ENCODE measurements around the gene TBC1D9. TPM values are rescaled to one million over a fixed set of nuclear protein-coding genes. Genes with fewer than 3 reads are reported as not detected.

TBC1D9 gene
- total RNA-seq = 0.30 TPM
- under 1 TPM in 2 of 4 donors, not detected in 2; 0.03 to 0.20 TPM for polyA plus RNA-seq

DNA sequence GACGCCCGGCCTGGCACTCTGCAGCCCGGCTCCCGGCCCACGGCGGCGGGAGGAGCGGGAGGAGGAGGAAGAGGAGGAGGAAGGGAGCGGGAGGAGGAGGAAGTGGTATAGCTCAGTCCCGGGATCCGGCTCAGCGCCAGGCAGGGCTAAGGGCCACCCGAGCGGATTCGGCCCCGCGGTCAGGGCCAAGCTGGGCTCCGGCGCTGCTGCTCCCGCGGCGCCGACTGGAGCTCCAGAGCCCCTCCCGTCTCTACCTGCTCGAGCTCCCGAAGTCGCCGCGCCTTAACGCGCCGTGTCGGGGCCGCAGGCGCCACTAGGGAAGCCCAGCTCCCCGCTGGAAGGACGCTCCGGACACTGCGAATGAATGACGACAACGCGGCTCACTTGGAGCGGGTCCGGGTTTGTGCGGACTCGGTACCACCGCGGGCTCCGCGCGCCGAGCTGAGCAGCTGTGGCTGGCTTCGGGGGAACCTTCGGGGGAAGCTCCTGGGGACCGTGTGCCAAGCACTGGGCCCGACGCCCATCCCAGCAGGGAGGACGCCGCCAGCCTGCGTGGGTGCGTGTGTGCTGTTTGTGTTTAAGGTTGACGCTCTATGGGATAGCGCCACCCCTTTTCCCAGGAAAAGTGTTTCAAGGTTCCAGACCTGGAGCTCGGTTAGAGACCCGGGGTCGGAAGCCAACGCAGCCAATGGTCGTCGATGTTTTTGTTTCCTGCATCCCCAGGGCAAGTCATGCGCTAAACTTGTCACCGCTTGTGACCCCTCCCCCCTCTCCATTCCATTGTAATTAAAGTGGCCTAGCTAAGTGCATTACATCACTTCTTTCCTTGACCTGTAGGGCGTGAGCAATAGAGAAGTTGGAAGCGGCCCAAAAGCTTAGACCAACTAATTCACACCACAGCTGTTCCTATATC is at the start of gene TBC1D9:
TSS of gene TBC1D9 (minus strand) at position 67 of the 913 bp plus-strand sequence. CDS start 340 bp downstream, outside the sequence.
- Histone ChIP-seq H3K4me3 (ENCODE audit: low read depth, low read length) (no peak within 1 kb of the TSS), H3K27me3 (ENCODE audit: control insufficient read depth, insufficient read depth, low read length) (peaks cover 34% of the 10 kb centered on the region), H3K36me3 (ENCODE audit: control insufficient read depth, insufficient read depth, low read length) (no peaks in the 10 kb centered on the region), H3K27ac (ENCODE audit: insufficient read depth, low read length, poor library complexity, severe bottlenecking) (no peak within 1 kb of the TSS), H3K9me3 (ENCODE audit: control insufficient read depth in 2 of 2, low read length in 2 of 2) (no peaks in the 10 kb centered on the region), H3K4me1 (ENCODE audit: control insufficient read depth, insufficient read depth, low read length, poor library complexity, severe bottlenecking) (no peaks in the 10 kb centered on the region)
- peak within 1 kb of the TSS in 3 of 4 donors; percentile 34 to 60 (median 52) for H3K4me3 Mint-ChIP-seq
- no peak for DNase-seq
- H3K27ac Mint-ChIP-seq = no peak within 1 kb of the TSS
- ATAC-seq (ENCODE audit: low read depth in 2 of 2) = peak; percentile 8 to 32
- H3K36me3 Mint-ChIP-seq = no peaks in the 10 kb centered on the region
- peaks cover 47% of the 10 kb centered on the region for H3K27me3 Mint-ChIP-seq
- peaks cover 0 to 10% (median 2%) of the 10 kb centered on the region in 7 donors for H3K9me3 Mint-ChIP-seq
- H3K4me1 Mint-ChIP-seq = peaks cover 0 to 10% (median 6%) of the 10 kb centered on the region in 4 donors

DNA sequence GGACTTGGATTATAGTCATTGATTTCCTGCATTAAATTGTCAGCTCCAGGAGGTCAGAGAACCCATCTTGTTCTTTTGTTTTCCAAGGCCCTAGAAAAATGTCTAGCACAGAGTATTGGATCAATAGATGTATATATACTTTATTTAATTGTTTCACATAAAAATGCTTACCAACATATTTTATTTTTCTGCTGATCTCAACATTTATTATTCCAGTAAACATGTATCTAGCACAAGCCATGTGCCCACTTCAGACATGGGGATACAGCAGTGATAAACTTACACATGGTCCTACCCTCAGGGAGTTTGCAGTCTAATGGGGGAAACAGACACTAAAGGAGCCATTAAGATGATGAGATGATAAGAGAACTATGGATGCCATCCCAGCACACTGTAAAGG is 49.1 kb upstream of the TBC1D9 start:
- DNase-seq = no peak
- Mint-ChIP-seq H3K4me1 (no peaks in the 10 kb centered on the region), H3K27me3 (peaks cover 4% of the 10 kb centered on the region), H3K9me3 (peaks cover 0 to 2% (median 0%) of the 10 kb centered on the region in 7 donors), H3K36me3 (no peaks in the 10 kb centered on the region), H3K4me3 (no peak overlapping the region), H3K27ac (peak overlapping the region in 1 of 3 donors; percentile 61)
- Histone ChIP-seq H3K27ac (ENCODE audit: insufficient read depth, low read length, poor library complexity, severe bottlenecking) (no peak overlapping the region), H3K36me3 (ENCODE audit: control insufficient read depth, insufficient read depth, low read length) (no peaks in the 10 kb centered on the region), H3K4me3 (ENCODE audit: low read depth, low read length) (no peak overlapping the region), H3K4me1 (ENCODE audit: control insufficient read depth, insufficient read depth, low read length, poor library complexity, severe bottlenecking) (no peaks in the 10 kb centered on the region), H3K27me3 (ENCODE audit: control insufficient read depth, insufficient read depth, low read length) (no peaks in the 10 kb centered on the region), H3K9me3 (ENCODE audit: control insufficient read depth in 2 of 2, low read length in 2 of 2) (no peaks in the 10 kb centered on the region)
- no peak for ATAC-seq (ENCODE audit: low read depth in 2 of 2)

- no peak overlapping the region for H3K27ac Mint-ChIP-seq
- no peak overlapping the region for H3K27ac ChIP-seq (ENCODE audit: insufficient read depth, low read length, poor library complexity, severe bottlenecking)
- no peaks in the 10 kb centered on the region for H3K4me1 Mint-ChIP-seq
- no peaks in the 10 kb centered on the region for H3K9me3 ChIP-seq (ENCODE audit: control insufficient read depth in 2 of 2, low read length in 2 of 2)
- peaks cover 0 to 2% (median 0%) of the 10 kb centered on the region in 7 donors for H3K9me3 Mint-ChIP-seq
- no peak overlapping the region for H3K4me3 ChIP-seq (ENCODE audit: low read depth, low read length)
- no peaks in the 10 kb centered on the region for H3K36me3 ChIP-seq (ENCODE audit: control insufficient read depth, insufficient read depth, low read length)
- no peaks in the 10 kb centered on the region for H3K4me1 ChIP-seq (ENCODE audit: control insufficient read depth, insufficient read depth, low read length, poor library complexity, severe bottlenecking)
- H3K27me3 Mint-ChIP-seq = peaks cover 4% of the 10 kb centered on the region
- H3K27me3 ChIP-seq (ENCODE audit: control insufficient read depth, insufficient read depth, low read length) = no peaks in the 10 kb centered on the region
- DNase-seq (no peak), ATAC-seq (ENCODE audit: low read depth in 2 of 2) (no peak)
- no peak overlapping the region for H3K4me3 Mint-ChIP-seq
- no peaks in the 10 kb centered on the region for H3K36me3 Mint-ChIP-seq
Measured at GRCh38 chr4:140802591-140802990, 46.4 kb upstream of the TBC1D9 start.

DNA sequence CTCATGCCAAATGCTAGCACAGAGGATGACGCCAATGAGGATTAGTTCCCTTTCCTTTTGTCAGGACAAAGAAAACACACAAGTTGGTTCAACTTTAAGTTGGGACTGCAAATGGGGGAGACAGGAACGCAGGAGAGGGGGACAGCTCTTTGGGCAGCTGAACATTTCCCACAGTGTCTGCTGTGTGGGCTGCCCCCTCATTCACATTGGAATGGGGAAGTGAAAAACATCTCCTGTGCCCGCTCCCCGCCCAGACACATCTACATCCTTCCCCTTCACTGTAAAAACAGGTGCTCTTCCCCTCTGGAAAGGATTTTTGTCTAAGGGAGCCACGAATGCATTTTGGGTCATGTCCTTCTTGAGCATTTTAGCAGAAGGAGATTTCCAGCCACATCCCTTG is 44.5 kb upstream of the TBC1D9 start:
- H3K36me3 Mint-ChIP-seq = no peaks in the 10 kb centered on the region
- Histone ChIP-seq H3K9me3 (ENCODE audit: control insufficient read depth in 2 of 2, low read length in 2 of 2) (no peaks in the 10 kb centered on the region), H3K4me1 (ENCODE audit: control insufficient read depth, insufficient read depth, low read length, poor library complexity, severe bottlenecking) (no peaks in the 10 kb centered on the region), H3K4me3 (ENCODE audit: low read depth, low read length) (no peak overlapping the region), H3K27me3 (ENCODE audit: control insufficient read depth, insufficient read depth, low read length) (no peaks in the 10 kb centered on the region), H3K27ac (ENCODE audit: insufficient read depth, low read length, poor library complexity, severe bottlenecking) (no peak overlapping the region), H3K36me3 (ENCODE audit: control insufficient read depth, insufficient read depth, low read length) (no peaks in the 10 kb centered on the region)
- H3K27me3 Mint-ChIP-seq = peaks cover 4% of the 10 kb centered on the region
- no peak for ATAC-seq (ENCODE audit: low read depth in 2 of 2)
- no peak for DNase-seq
- H3K4me3 Mint-ChIP-seq = no peak overlapping the region
- H3K4me1 Mint-ChIP-seq = no peaks in the 10 kb centered on the region
- peaks cover 0 to 3% (median 0%) of the 10 kb centered on the region in 7 donors for H3K9me3 Mint-ChIP-seq
- H3K27ac Mint-ChIP-seq = no peak overlapping the region

GRCh38 chr4:140799686-140800225 is 43.6 kb upstream of the TBC1D9 start:
- Mint-ChIP-seq H3K4me3 (no peak overlapping the region), H3K4me1 (no peaks in the 10 kb centered on the region)
- no peak overlapping the region for H3K27ac ChIP-seq (ENCODE audit: insufficient read depth, low read length, poor library complexity, severe bottlenecking)

GRCh38 chr4:140793291-140793690 is 37.1 kb upstream of the TBC1D9 start:
- DNase-seq (no peak), ATAC-seq (ENCODE audit: low read depth in 2 of 2) (no peak)
- Histone ChIP-seq H3K4me1 (ENCODE audit: control insufficient read depth, insufficient read depth, low read length, poor library complexity, severe bottlenecking) (no peaks in the 10 kb centered on the region), H3K9me3 (ENCODE audit: control insufficient read depth in 2 of 2, low read length in 2 of 2) (peaks cover 2 to 6% of the 10 kb centered on the region in 2 experiments), H3K27ac (ENCODE audit: insufficient read depth, low read length, poor library complexity, severe bottlenecking) (no peak overlapping the region), H3K36me3 (ENCODE audit: control insufficient read depth, insufficient read depth, low read length) (no peaks in the 10 kb centered on the region), H3K4me3 (ENCODE audit: low read depth, low read length) (no peak overlapping the region), H3K27me3 (ENCODE audit: control insufficient read depth, insufficient read depth, low read length) (no peaks in the 10 kb centered on the region)
- no peak overlapping the region for H3K27ac Mint-ChIP-seq
- H3K9me3 Mint-ChIP-seq = peaks cover 0 to 4% (median 0%) of the 10 kb centered on the region in 7 donors
- no peaks in the 10 kb centered on the region for H3K27me3 Mint-ChIP-seq
- H3K4me3 Mint-ChIP-seq = no peak overlapping the region
- H3K4me1 Mint-ChIP-seq = no peaks in the 10 kb centered on the region
- no peaks in the 10 kb centered on the region for H3K36me3 Mint-ChIP-seq

More at GRCh38 chr4:140799686-140800225, 43.6 kb upstream of the TBC1D9 start:
- Histone ChIP-seq H3K4me1 (ENCODE audit: control insufficient read depth, insufficient read depth, low read length, poor library complexity, severe bottlenecking) (no peaks in the 10 kb centered on the region), H3K36me3 (ENCODE audit: control insufficient read depth, insufficient read depth, low read length) (no peaks in the 10 kb centered on the region), H3K4me3 (ENCODE audit: low read depth, low read length) (no peak overlapping the region), H3K27me3 (ENCODE audit: control insufficient read depth, insufficient read depth, low read length) (no peaks in the 10 kb centered on the region), H3K9me3 (ENCODE audit: control insufficient read depth in 2 of 2, low read length in 2 of 2) (no peaks in the 10 kb centered on the region)
- peak overlapping the region in 1 of 3 donors; percentile 72 for H3K27ac Mint-ChIP-seq
- no peaks in the 10 kb centered on the region for H3K36me3 Mint-ChIP-seq
- H3K27me3 Mint-ChIP-seq = no peaks in the 10 kb centered on the region
- DNase-seq (no peak), ATAC-seq (ENCODE audit: low read depth in 2 of 2) (no peak)
- H3K9me3 Mint-ChIP-seq = peaks cover 0 to 3% (median 0%) of the 10 kb centered on the region in 7 donors

DNA sequence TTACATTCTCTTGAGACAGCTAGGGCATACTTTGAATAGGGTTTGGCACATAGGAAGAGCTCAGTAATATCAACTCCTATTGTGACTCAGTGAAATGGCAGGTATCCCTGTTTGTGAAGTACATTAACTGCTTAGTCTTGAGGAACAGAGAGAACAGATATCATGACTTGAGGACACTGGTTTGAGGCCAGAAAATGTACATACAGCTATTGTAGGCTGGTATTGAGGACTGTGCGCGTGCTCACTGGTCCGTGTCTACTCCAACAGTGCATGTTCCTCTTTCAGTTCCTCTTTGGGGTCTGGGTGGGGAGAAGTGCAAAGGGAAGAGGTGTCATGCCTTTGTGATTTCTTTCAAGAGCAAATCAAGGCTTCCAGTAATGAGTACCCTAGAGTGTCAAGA is 34.6 kb upstream of the TBC1D9 start:
- Histone ChIP-seq H3K27me3 (ENCODE audit: control insufficient read depth, insufficient read depth, low read length) (no peaks in the 10 kb centered on the region), H3K27ac (ENCODE audit: insufficient read depth, low read length, poor library complexity, severe bottlenecking) (no peak overlapping the region), H3K4me1 (ENCODE audit: control insufficient read depth, insufficient read depth, low read length, poor library complexity, severe bottlenecking) (no peaks in the 10 kb centered on the region), H3K36me3 (ENCODE audit: control insufficient read depth, insufficient read depth, low read length) (no peaks in the 10 kb centered on the region), H3K4me3 (ENCODE audit: low read depth, low read length) (no peak overlapping the region), H3K9me3 (ENCODE audit: control insufficient read depth in 2 of 2, low read length in 2 of 2) (peaks cover 2 to 6% of the 10 kb centered on the region in 2 experiments)
- Mint-ChIP-seq H3K36me3 (no peaks in the 10 kb centered on the region), H3K9me3 (peaks cover 0 to 4% (median 0%) of the 10 kb centered on the region in 7 donors), H3K4me1 (no peaks in the 10 kb centered on the region), H3K27ac (peak overlapping the region in 1 of 3 donors; percentile 43), H3K27me3 (no peaks in the 10 kb centered on the region), H3K4me3 (no peak overlapping the region)
- DNase-seq (no peak), ATAC-seq (ENCODE audit: low read depth in 2 of 2) (peak; percentile 37 to 47)

All from CD4-positive, CD25-positive, alpha-beta regulatory T cell (primary cell).